Thyroid gland (tissue), 4 donors: ENCODE results near the gene KCNG2. TPM values are rescaled to one million over a fixed set of nuclear protein-coding genes. Genes with fewer than 3 reads are reported as not detected.

Source experiments
- DNase-seq, 2 donors: peaks; one replicate each; pipeline ENCODE4 v3.0.0-alpha.2; 2019
- H3K27ac ChIP-seq, 3 donors: fragments of 200-600 bp; sonication (generic); 1 replicate in 2 of 3; 2 replicates in 1 of 3; pipeline ENCODE4 v1.5.1; 2016 to 2019; ENCODE audit warnings: mild to moderate bottlenecking in 1 of 3, moderate library complexity in 1 of 3
- H3K27me3 ChIP-seq: fragments of 200-600 bp; sonication (generic); one replicate; pipeline ENCODE4 v1.5.1; 2019
- H3K36me3 ChIP-seq, 2 donors: fragments of 200-600 bp; sonication (generic); one replicate each; pipeline ENCODE4 v1.5.1; 2016 to 2019
- H3K4me1 ChIP-seq, 2 donors: fragments of 200-600 bp; sonication (generic); one replicate each; pipeline ENCODE4 v1.5.1; 2017 to 2019
- H3K4me3 ChIP-seq, 3 donors: fragments of 200-600 bp; sonication (generic); replicated peaks in 1 of 3; 1 replicate in 2 of 3; 2 replicates in 1 of 3; pipeline ENCODE4 v1.5.1; 2016; ENCODE audit warnings: mild to moderate bottlenecking in 1 of 3
- H3K9me3 ChIP-seq: fragments of 200-600 bp; sonication (generic); one replicate; pipeline ENCODE4 v1.5.1; 2017
- POLR2A ChIP-seq, 2 donors: fragments of 450-650 bp; IDR thresholded peaks; one replicate each; pipeline ENCODE4 v1.6.1; 2017; ENCODE audit warnings: antibody characterized with exemption in 2 of 2, mild to moderate bottlenecking in 2 of 2, moderate library complexity in 1 of 2
- WGBS, 2 donors: methylation state at CpG; one replicate each; pipeline ENCODE4 v1.1.5; 2017; 5-methylcytosine and 5-hydroxymethylcytosine counted together
- intact Hi-C: fragments of 100-400 bp; cut with DNase I; formaldehyde crosslinking; loops from one replicate; pipeline ENCODE4 v1.15.1; 2023
- total RNA-seq, 4 donors: library from RNA; depleted of rRNA; stranded (reverse); fragments of >200 nt; gene quantifications; one replicate each; pipeline ENCODE4 v1.2.3, GENCODE V29; 2016
- TF ChIP-seq, protein P1 (sequence below), 6 experiments: fragments of 200-600 bp in 3 of 6; fragments of 450-650 bp in 3 of 6; sonication (generic) in 3 of 6; IDR thresholded peaks; one replicate each; pipeline ENCODE4 v1.5.1; 2016 to 2019; ENCODE audit warnings: antibody characterized with exemption in 6 of 6, mild to moderate bottlenecking in 2 of 6, inconsistent platforms in 1 of 6, moderate library complexity in 1 of 6

The KCNG2 gene
- total RNA-seq, 4 donors from 2014 or later: 0.22 TPM; not detected in 3

DNA sequence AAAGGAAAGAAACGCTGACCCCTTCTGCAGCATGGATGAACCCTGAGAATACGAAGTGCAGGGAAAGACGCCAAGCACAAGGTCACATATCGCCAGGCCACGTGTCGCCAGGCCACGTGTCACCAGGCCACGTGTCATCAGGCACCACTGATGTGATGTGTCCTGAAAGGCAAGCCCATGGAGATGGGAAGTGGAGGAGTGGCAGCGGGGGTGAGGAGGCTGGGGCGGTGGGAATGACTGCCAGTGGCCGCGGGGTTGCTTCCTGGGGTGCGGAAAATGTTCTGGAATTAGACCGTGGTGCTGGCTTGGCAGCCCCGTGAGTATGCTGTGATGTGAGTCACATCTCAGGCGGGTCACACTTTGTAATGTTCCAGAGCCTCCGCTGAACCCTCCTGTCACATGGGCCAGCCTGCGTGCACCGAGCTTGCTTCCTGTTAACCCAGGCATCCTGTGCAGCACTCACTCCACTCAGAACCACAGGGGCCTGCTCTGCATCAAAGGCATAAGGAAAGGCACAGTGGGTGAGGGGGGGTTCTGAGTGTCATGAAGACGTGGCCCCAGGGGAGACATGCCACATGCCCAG, 114.8 kb downstream of the KCNG2 start:
- TF ChIP-seq, protein P1, sequence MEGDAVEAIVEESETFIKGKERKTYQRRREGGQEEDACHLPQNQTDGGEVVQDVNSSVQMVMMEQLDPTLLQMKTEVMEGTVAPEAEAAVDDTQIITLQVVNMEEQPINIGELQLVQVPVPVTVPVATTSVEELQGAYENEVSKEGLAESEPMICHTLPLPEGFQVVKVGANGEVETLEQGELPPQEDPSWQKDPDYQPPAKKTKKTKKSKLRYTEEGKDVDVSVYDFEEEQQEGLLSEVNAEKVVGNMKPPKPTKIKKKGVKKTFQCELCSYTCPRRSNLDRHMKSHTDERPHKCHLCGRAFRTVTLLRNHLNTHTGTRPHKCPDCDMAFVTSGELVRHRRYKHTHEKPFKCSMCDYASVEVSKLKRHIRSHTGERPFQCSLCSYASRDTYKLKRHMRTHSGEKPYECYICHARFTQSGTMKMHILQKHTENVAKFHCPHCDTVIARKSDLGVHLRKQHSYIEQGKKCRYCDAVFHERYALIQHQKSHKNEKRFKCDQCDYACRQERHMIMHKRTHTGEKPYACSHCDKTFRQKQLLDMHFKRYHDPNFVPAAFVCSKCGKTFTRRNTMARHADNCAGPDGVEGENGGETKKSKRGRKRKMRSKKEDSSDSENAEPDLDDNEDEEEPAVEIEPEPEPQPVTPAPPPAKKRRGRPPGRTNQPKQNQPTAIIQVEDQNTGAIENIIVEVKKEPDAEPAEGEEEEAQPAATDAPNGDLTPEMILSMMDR (IDR thresholded peaks at IDR 0.05): no peak
- no peak for TF ChIP-seq POLR2A (IDR thresholded peaks at IDR 0.05)
- WGBS, 2 donors: 83 to 85% methylated on average over 13 to 20 of the region's 20 CpGs
- Histone ChIP-seq H3K4me1 (no peaks in the 10 kb centered on the region), H3K36me3 (peaks cover 10 to 33% of the 10 kb centered on the region in 2 donors), H3K9me3 (no peaks in the 10 kb centered on the region), H3K27ac (no peak overlapping the region), H3K27me3 (no peaks in the 10 kb centered on the region), H3K4me3 (no peak overlapping the region)
- intact Hi-C loops: no loop called here
- DNase-seq: no peak

DNA sequence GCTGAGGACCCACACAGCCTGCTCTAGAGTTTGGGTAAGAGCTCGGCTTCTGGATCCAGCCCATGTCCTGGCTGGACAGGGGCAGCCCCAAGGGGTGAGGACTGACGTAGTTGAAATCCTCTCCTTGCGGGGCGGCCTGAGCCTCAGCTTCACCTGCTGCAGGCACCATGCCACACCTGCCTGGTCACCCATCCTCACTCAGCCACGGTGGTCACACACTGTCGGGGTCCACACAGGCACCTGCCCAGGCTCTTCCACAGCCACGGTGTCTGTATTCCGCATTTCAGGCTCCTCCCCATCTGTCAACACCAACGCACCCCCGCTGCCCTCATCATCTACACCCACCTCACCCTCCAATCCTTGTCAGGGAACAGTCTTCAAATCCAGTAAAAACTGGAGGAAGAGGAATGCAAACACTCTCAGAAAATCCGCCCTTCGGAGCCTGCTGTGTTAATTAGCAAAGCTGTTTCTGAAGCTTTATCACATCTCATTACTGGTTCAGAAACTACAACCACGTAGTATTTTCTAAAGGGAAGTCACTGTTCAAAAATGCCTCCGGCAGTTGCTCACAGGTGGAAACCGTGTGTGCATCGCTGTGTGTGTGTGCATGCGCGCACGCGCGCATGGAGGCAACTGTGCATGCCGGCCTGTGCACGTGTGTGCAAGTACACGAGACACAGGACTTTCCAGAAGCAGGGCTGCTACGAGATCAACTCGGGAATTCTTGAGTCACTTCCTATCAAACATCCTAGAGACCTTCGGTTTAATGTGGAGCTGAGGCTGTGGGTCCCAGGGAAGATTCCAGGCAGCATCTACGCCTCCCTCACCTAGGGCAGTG, 115.5 kb downstream of the KCNG2 start:
- Histone ChIP-seq H3K27me3 (no peaks in the 10 kb centered on the region), H3K9me3 (no peaks in the 10 kb centered on the region), H3K4me3 (no peak overlapping the region), H3K27ac (no peak overlapping the region), H3K4me1 (no peaks in the 10 kb centered on the region), H3K36me3 (peaks cover 13 to 37% of the 10 kb centered on the region in 2 donors)
- TF ChIP-seq POLR2A (IDR thresholded peaks at IDR 0.05): no peak
- TF ChIP-seq, protein P1 (IDR thresholded peaks at IDR 0.05): no peak
- intact Hi-C loops: no loop called here
- DNase-seq: no peak
- 88 to 92% methylated on average over 24 to 26 of the region's 28 CpGs for WGBS, 2 donors

DNA sequence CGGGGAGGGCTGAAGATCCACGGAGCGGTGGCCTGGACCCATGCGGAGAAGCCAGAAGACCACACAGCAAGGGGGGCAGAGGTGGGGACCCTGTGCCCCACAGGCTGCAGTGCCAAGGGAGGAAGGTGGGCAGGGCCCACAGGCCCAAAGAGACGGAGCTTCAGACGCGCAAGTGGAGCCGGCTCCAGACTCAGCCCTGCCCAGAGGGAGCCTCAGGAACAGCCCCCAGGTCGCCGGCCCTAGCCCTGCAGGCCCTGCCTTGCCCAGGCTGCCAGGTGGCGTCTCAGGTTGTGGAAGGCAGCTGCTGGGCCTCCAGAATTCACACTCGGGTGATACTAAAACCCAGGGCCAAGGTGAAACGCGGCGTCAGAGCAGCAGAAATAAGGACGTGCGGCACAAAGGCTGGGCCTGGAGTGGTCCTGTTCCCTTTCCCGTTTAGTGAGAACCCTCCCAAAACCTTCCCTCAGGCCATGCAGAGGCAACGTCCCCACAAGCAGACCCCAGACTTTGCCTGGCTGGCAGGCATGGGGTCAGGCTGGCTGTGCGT, 116.9 kb downstream of the KCNG2 start:
- WGBS, 2 donors: 95 to 98% methylated on average over 9 to 17 of the region's 20 CpGs
- TF ChIP-seq, protein P1 (IDR thresholded peaks at IDR 0.05): no peak
- no peak for TF ChIP-seq POLR2A (IDR thresholded peaks at IDR 0.05)
- H3K4me1 ChIP-seq: no peaks in the 10 kb centered on the region
- no peak overlapping the region for H3K4me3 ChIP-seq
- peaks cover 23 to 47% of the 10 kb centered on the region in 2 donors for H3K36me3 ChIP-seq
- intact Hi-C loops: no loop called here
- H3K9me3 ChIP-seq: no peaks in the 10 kb centered on the region
- DNase-seq: no peak
- no peaks in the 10 kb centered on the region for H3K27me3 ChIP-seq
- no peak overlapping the region for H3K27ac ChIP-seq

DNA sequence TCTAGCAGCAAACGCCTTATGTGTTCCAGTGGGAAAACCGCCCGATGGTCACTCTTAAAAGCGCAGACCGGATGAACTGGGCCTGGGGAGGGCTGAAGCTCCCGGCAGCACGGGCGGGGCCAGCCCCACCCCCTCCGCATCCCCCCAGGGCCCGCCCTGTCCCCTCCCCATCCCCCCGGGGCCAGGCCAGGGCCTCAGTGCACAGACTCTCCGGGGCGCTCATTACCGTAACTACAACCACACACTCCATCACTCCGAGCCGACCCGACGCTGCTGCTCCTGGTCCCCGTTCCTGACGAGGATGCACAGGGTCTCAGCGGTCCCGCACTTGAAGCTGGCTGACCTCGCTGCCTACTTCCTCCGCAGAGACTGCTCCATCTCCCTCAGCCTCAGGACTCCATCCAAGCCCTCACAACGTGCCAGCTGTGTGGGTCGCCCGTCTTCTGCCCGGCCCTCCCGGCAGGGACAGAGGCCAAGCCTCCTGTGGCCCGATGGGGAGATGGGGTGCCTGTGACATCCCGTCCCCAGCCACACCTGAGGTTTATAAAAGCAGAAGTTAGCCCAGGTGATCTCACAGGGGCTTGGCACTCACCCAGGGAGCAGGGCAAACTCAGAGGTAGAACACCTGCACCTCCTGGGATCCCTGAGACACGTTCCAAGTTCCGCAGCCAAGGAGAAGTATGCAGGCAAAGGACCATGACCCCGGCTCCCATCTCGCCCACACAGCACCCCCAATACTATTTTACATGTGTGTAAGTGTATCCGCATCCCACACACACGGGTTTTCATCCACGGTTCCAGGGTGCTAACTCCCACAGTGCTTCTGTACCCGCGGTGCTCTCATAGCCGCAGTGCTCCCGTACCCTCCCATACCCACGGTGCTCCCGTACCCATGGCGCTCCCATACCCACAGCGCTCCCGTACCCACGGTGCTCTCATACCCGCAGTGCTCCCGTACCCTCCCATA, 117.7 kb downstream of the KCNG2 start:
- TF ChIP-seq, protein P1 (IDR thresholded peaks at IDR 0.05): no peak
- TF ChIP-seq POLR2A (IDR thresholded peaks at IDR 0.05): no peak
- WGBS, 2 donors: 90 to 93% methylated on average over 40 to 48 of the region's 50 CpGs
- no peaks in the 10 kb centered on the region for H3K9me3 ChIP-seq
- H3K36me3 ChIP-seq: peaks cover 23 to 47% of the 10 kb centered on the region in 2 donors
- H3K4me3 ChIP-seq: no peak overlapping the region
- intact Hi-C loops: no loop called here
- H3K27me3 ChIP-seq: no peaks in the 10 kb centered on the region
- DNase-seq: no peak
- no peak overlapping the region for H3K27ac ChIP-seq
- H3K4me1 ChIP-seq: no peaks in the 10 kb centered on the region
